Uterus (tissue), 4 donors: ENCODE measurements around the gene C6orf58. TPM values are rescaled to one million over a fixed set of nuclear protein-coding genes. Genes with fewer than 3 reads are reported as not detected.

ENCODE experiments used
- DNase-seq, 2 donors: peaks; one replicate each; pipeline ENCODE4 v3.0.0-alpha.2; 2019 to 2020
- H3K27ac ChIP-seq, 2 donors: fragments of 200-600 bp; sonication (generic); 1 replicate in 1 of 2; 2 replicates in 1 of 2; pipeline ENCODE4 v1.5.1; 2016 to 2018
- H3K27me3 ChIP-seq, 2 donors: fragments of 200-600 bp; sonication (generic); one replicate each; pipeline ENCODE4 v1.5.1; 2018 to 2019; ENCODE audit warnings: control low read depth in 1 of 2
- H3K36me3 ChIP-seq, 2 donors: fragments of 200-600 bp; sonication (generic); one replicate each; pipeline ENCODE4 v1.5.1; 2019; ENCODE audit warnings: control low read depth in 1 of 2
- H3K4me1 ChIP-seq, 2 donors: fragments of 200-600 bp; sonication (generic); one replicate each; pipeline ENCODE4 v1.5.1; 2018 to 2019; ENCODE audit warnings: control low read depth in 1 of 2
- H3K4me3 ChIP-seq, 2 donors: fragments of 200-600 bp; sonication (generic); 1 replicate in 1 of 2; 2 replicates in 1 of 2; pipeline ENCODE4 v1.5.1; 2018 to 2019; ENCODE audit warnings: mild to moderate bottlenecking in 1 of 2
- H3K9me3 ChIP-seq, 2 donors: fragments of 200-600 bp; sonication (generic); one replicate each; pipeline ENCODE4 v1.5.1; 2019; ENCODE audit warnings: control low read depth in 1 of 2
- POLR2A ChIP-seq, 2 donors: fragments of 450-650 bp; IDR thresholded peaks; one replicate each; pipeline ENCODE4 v1.6.1; 2016; ENCODE audit warnings: antibody characterized with exemption in 2 of 2, mild to moderate bottlenecking in 1 of 2, moderate library complexity in 1 of 2
- intact Hi-C: fragments of 100-400 bp; cut with DNase I; formaldehyde crosslinking; loops from one replicate; pipeline ENCODE4 v1.15.1; 2023; ENCODE audit warnings: low total_unique reads
- total RNA-seq, 4 donors: library from RNA; depleted of rRNA in 3 of 4; stranded (reverse); fragments of >200 nt in 3 of 4; gene quantifications; one replicate each; pipeline versions ENCODE4 v1.1.0 to v1.2.4, GENCODE V29; 2014 to 2023
- TF ChIP-seq, protein P1 (sequence below), 4 experiments: fragments of 200-600 bp in 2 of 4; fragments of 450-650 bp in 2 of 4; sonication (generic) in 2 of 4; IDR thresholded peaks; one replicate each; pipeline ENCODE4 v1.5.1; 2016 to 2019; ENCODE audit warnings: antibody characterized with exemption in 4 of 4, mild to moderate bottlenecking in 2 of 4, moderate library complexity in 1 of 4
- donor health status: DM: yes; HTN: yes; CAD: no.

C6orf58 gene
- total RNA-seq, 4 donors from 2014 or later: 0.28 TPM; not detected in 3

DNA sequence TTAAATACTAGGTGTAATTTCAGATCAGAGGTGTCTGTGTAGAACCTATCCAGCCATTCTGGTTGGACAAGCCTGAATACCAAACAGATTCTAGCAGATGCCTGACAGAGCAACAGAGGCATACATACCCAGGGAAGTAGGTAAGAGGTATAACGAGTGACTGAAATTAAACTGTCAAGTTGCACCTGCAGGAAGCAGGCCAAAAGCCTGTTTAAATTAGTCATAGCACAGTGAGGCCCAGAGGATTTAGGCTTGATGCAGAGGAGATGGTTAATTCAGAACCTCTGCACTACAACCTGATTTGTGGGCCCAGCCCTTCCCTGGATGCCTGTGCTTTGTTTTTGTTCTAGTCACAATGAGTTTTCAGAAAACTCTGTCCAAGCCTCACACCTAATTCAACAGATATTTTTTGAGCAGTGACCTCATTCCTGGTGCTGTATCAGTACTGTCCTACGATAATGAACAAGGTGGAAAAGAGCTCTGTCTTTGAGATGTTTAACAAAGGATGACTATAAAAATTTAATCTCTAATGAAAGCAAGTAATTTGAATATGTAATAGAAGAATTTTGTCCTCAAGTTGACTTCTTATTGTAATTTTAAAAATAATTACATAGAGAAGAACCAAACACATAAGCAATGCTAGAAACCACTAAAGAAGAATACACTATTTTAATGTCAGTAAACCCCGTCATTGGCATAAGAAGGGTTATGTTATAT lies 31.7 kb downstream of the C6orf58 start:
- H3K36me3 ChIP-seq: no peaks in the 10 kb centered on the region

DNA sequence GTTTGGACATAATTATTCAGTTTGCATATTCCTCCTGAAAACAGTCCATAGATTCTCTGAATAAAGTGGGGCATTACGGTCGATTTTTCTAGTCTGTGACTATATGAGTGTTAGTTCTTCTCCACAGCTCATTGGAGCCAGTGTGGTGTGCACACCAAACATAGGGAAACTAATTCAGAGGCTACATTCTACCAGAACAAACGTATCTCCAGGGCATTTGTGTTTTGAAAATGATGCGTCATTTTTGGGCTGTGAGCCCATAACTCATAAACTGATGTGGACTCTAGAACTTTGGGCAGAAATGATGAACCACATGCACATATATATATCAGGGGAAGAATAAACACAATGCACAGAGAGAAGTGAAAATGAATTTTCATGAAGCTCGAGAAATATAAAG lies 41.8 kb downstream of the C6orf58 start:
- DNase-seq: no peak
- H3K4me3 ChIP-seq: no peak overlapping the region
- H3K36me3 ChIP-seq: no peaks in the 10 kb centered on the region
- no peaks in the 10 kb centered on the region for H3K27me3 ChIP-seq
- TF ChIP-seq, protein P1, sequence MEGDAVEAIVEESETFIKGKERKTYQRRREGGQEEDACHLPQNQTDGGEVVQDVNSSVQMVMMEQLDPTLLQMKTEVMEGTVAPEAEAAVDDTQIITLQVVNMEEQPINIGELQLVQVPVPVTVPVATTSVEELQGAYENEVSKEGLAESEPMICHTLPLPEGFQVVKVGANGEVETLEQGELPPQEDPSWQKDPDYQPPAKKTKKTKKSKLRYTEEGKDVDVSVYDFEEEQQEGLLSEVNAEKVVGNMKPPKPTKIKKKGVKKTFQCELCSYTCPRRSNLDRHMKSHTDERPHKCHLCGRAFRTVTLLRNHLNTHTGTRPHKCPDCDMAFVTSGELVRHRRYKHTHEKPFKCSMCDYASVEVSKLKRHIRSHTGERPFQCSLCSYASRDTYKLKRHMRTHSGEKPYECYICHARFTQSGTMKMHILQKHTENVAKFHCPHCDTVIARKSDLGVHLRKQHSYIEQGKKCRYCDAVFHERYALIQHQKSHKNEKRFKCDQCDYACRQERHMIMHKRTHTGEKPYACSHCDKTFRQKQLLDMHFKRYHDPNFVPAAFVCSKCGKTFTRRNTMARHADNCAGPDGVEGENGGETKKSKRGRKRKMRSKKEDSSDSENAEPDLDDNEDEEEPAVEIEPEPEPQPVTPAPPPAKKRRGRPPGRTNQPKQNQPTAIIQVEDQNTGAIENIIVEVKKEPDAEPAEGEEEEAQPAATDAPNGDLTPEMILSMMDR (IDR thresholded peaks at IDR 0.05): no peak
- no peak for TF ChIP-seq POLR2A (IDR thresholded peaks at IDR 0.05)
- H3K9me3 ChIP-seq: no peaks in the 10 kb centered on the region
- H3K4me1 ChIP-seq: no peaks in the 10 kb centered on the region
- intact Hi-C loops: no loop called here
- no peak overlapping the region for H3K27ac ChIP-seq

More for the DNA sequence above, 31.7 kb downstream of the C6orf58 start:
- Histone ChIP-seq H3K27ac (no peak overlapping the region), H3K27me3 (no peaks in the 10 kb centered on the region), H3K4me3 (no peak overlapping the region), H3K9me3 (no peaks in the 10 kb centered on the region), H3K4me1 (no peaks in the 10 kb centered on the region)
- no peak for DNase-seq
- intact Hi-C loops: no loop called here
- TF ChIP-seq, protein P1 (IDR thresholded peaks at IDR 0.05): no peak
- no peak for TF ChIP-seq POLR2A (IDR thresholded peaks at IDR 0.05)

DNA sequence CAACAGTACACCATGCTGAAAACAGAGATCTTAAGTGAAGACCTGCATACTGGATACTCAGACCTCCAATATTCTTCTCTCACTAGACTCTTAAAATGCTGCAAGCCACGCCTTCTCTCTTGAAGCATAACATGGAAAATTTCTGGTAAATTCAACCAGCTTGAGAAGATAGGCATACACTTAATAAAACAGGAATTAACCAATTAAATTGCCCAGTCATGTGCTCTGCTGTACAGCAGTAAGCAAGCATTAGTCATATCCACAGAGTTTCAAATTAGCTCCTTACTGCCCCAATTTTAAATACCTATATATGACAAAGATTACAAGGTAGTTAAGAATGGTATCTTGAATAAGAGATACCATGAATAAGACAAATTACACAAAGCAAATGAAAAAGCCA lies 53.8 kb downstream of the C6orf58 start:
- Histone ChIP-seq H3K27ac (no peak overlapping the region), H3K36me3 (no peaks in the 10 kb centered on the region), H3K4me3 (no peak overlapping the region), H3K27me3 (no peaks in the 10 kb centered on the region), H3K9me3 (no peaks in the 10 kb centered on the region), H3K4me1 (no peaks in the 10 kb centered on the region)
- intact Hi-C loops: no loop called here
- no peak for TF ChIP-seq POLR2A (IDR thresholded peaks at IDR 0.05)
- TF ChIP-seq, protein P1 (IDR thresholded peaks at IDR 0.05): no peak
- no peak for DNase-seq

DNA sequence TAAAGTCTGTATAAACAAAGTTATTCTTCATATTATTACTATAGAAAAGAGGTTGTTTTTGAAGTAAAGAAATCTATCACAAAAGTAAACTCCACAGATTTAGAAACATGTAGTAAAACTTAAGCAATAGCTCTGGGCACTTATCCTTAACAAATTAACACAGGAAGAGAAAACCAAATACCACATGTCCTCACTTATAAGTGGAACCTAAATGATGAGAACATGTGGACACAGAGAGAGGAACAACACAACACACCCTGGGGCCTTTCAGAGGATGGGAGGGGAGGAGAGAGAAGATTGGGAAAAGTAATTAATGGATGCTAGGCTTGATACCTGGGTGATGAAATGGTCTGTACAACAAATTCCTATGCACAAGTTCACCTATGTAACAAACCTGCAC lies 57.2 kb downstream of the C6orf58 start:
- no peak overlapping the region for H3K4me3 ChIP-seq
- no peaks in the 10 kb centered on the region for H3K27me3 ChIP-seq
- no peak for TF ChIP-seq POLR2A (IDR thresholded peaks at IDR 0.05)
- TF ChIP-seq, protein P1 (IDR thresholded peaks at IDR 0.05): no peak
- H3K4me1 ChIP-seq: no peaks in the 10 kb centered on the region
- H3K9me3 ChIP-seq: no peaks in the 10 kb centered on the region
- H3K36me3 ChIP-seq: no peaks in the 10 kb centered on the region
- DNase-seq: no peak
- intact Hi-C loops: no loop called here
- H3K27ac ChIP-seq: no peak overlapping the region

DNA sequence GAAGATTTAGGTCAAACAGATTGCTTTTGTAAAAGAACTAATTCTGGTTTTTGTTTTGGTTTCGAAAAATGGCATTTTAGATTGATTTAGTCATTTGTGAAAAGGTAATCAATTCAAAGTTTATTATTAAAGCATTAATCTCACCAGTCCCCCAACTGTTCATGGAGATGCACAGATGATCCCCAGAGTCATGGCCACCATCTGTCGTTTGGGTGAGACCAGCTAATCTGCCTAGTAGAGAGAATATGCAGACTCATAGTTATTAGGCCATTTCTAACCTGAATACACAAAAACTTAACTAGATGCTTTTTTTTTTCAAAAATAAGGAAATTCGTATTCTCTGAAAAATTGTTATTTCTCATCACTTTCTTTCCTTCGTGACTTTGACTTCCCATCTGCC lies 58.1 kb downstream of the C6orf58 start:
- intact Hi-C loops: no loop called here

More for the DNA sequence above, 58.1 kb downstream of the C6orf58 start:
- no peak for TF ChIP-seq POLR2A (IDR thresholded peaks at IDR 0.05)
- TF ChIP-seq, protein P1 (IDR thresholded peaks at IDR 0.05): no peak
- Histone ChIP-seq H3K27ac (no peak overlapping the region), H3K27me3 (no peaks in the 10 kb centered on the region), H3K4me3 (no peak overlapping the region), H3K4me1 (no peaks in the 10 kb centered on the region), H3K9me3 (no peaks in the 10 kb centered on the region), H3K36me3 (no peaks in the 10 kb centered on the region)
- no peak for DNase-seq
